Measurements from ENCODE around the gene KIAA1958.

KIAA1958 gene

DNA sequence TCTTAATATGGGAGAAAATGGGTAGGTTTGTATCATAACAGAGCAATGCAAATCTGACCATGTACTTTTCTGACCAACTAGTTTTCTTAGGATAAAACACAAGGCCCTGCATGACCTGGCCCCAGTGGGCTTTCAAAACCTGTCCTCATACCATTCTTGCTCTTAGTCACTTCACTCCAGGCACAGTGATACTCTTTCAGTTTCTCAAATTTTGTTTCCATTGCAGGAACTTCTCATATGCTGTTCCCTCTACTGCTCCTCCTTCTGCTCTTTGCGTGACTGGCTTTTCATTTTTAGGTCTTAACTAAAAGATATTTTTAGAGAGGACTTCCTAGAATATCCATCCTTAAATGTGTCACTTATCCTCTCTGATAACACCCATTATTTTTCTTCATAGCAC, 118.9 kb downstream of the KIAA1958 start:
- no peak for DNase-seq (ENCODE audit: low spot score)

DNA sequence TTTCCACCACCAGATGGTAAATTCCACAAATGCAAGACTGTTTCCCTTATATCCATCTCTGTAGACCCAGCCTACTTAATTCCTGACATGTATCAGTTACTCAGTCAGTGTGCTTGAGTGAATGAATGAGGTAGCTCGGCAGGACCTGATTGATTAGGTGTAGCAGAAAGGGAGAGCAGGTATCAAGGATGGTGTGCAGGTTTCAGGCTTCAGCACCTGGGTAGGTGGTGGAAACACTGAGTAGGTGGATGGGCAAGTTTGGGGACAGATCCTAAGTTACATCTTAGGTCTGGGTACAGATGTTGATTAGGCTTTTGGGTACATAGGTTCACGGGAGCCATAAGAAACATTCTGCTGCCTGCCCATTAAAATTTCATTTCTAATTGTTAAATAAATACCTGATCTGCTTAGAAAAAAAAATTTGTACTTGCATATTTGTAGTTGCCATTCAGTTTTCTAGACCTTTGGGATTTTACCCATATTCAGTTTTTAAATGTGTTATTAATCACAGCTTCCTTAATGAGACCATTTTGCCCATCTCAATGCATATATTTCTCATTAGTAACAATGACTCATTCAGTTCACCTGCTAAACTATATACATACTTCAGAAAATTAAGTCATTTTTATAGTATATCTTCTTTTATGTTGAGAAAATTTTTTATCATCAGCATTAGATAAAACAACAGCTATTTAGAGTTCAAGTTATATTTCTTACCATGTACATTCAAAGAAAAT, 119.5 kb downstream of the KIAA1958 start:
- no peak for DNase-seq (ENCODE audit: low spot score)

DNA sequence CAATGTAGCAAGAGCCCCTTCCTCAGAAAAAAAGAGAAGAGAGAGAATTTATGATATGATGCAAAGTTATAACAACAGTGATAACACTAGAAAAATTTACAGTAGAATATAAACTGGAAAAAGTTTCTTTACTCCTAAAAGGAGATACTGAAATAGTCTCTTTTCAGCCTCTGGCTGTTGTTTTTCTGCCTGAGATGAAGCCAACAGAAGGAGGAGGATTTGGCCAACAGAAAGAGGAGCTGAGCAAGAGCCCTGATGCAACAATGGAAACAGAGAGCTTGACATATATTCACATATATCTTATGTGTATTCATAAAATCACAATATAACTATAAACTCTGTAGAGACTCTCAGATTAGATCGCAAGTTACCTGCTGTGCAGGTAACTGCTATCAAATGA, 122.2 kb downstream of the KIAA1958 start:
- no peak for DNase-seq (ENCODE audit: low spot score)

DNA sequence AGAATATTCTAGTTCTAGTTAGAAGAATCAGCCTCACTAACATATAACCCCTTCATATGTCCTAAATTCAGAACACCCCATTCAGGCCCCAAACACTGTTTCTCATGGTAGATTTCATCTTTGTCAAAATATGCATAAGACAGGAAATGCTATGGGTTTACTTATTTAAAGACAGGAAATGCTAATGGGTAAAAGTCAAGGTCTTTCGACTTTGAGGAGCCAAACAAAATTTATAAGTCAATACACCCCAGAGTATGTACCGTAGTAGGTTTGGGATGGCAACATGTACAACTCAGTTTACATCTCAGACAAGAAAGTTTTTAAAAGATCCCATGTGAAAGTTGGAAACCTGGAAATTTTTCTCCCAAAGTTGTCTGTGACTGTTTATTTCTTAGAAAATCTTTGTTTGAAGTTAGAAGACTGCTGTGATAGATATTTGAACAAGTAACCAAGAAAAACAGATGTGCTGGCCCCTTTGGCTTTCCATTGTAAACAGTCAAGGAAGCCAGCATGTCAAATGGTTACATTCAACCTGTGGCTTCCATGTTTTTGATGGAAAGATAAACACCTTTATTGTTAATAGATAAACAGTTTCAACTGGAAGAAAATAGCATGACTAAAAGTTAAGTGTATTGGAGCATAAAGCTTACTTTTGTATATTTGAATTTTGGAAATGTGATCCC, 129.1 kb downstream of the KIAA1958 start:
- no peak for DNase-seq (ENCODE audit: low spot score)

DNA sequence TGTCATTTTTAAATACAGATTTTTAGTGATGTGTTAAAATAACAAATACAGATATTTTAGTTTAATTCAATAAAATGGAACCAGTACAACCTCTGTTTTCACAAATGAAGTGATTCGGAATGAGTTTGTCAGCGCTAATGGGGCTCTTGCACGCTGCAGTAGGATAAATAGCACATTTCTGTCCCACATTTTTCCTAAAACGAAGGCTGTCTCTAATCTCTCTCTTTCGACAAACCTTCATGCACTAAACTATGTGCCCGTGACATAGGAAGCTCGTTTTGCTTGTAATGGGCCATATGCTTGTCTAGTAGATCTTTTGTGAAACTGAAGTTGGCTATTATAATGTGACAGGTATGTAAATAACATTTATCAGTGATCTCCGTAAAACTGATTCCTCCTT, 130.7 kb downstream of the KIAA1958 start:
- DNase-seq (ENCODE audit: low spot score), result no peak

DNA sequence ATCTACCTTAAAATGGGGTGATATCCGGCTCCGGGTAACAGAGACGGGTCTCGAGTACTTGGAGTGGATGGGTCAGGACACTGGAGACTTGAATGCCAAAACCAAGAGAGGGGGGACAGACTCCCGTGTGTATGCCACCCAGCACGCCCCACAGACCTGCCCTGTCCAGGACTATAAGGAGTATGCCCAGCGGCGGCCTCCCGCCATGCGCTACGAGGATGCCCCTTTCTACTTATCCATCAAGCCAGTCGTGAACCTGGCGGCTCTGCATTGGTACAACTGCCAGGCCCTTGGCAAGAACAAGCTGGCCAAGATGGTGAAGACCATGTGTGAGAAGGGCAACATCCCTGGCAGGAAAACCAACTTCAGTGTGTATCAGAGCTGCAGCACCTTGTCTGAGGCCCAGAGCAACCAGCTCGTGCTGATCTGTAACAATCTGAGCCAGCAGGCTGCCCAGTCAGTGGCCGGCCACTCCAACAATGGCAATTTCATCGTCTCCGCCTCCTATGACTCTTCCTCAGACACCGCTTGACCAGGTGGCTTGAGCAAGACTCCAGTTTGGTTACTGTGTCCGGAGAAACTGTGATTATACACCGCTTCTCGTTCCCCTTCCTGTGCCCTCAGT, 131.9 kb downstream of the KIAA1958 start:
- no peak for DNase-seq (ENCODE audit: low spot score)

DNA sequence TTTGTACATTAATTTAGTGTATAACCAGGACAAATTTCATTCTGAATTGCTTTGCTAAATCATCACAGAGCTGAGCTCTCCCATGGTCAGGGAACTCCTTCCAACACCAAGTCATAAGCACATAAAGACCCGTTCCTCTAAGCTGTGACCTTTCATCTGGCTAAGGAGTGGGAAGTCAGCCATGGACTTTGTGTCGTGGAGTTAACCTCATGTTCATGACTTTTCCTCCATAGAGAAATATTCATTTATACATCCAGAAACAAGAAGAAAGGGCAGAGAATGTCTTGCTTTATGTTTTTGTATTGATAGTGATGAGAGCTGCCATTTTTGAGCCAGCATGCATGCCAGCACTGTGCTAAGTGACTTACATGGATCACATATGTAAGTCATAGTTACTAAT, 133.8 kb downstream of the KIAA1958 start:
- no peak for DNase-seq (ENCODE audit: low spot score)

DNA sequence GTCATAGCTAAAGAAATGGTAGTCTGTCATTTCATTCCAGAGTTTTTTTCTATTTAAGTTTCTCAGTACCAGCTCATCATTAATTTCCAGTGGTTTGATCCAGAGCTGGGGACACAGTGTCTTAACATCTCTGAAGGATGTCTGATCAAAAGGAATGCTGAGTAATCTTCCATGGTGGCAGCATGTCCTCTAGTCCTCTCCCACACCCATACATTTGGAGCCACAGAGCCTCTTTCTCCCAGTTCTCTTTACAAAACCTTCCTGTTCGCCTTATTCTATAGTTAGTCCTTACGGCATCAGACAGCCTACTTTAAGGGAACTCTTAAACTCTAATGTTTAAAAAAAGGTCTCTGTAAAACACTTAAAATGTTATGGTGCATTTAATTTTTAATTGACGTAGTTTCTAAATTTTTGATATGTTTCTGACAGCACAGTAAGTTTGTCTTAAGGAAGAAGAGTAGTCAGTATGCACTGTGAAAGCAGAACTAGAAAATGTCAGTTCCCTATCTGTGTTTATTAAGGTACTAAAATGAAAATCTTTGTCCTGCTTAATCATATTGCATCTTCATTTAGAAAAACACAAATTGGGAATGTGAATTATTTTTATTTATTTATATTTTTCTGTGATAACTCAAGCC, 134.5 kb downstream of the KIAA1958 start:
- no peak for DNase-seq (ENCODE audit: low spot score)

DNA sequence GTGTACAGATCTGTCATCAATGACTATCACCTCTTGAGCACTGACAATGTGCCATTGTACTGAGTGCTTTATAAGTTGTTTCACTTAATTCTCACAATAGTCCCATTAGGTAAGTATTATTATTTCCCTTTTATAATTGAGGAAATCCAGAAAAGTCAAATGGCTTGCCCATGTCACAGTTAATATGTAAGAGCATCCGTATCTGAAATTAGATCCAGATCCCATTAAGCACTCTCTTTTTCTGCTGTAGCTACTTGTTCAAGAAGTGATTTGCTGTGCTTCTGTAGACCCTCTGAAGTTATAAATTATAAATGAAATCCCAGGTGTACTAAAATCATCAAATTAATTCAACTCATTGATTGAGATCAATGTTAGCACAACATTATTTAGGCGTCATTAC, 136.6 kb downstream of the KIAA1958 start:
- DNase-seq (ENCODE audit: low spot score), result no peak

DNA sequence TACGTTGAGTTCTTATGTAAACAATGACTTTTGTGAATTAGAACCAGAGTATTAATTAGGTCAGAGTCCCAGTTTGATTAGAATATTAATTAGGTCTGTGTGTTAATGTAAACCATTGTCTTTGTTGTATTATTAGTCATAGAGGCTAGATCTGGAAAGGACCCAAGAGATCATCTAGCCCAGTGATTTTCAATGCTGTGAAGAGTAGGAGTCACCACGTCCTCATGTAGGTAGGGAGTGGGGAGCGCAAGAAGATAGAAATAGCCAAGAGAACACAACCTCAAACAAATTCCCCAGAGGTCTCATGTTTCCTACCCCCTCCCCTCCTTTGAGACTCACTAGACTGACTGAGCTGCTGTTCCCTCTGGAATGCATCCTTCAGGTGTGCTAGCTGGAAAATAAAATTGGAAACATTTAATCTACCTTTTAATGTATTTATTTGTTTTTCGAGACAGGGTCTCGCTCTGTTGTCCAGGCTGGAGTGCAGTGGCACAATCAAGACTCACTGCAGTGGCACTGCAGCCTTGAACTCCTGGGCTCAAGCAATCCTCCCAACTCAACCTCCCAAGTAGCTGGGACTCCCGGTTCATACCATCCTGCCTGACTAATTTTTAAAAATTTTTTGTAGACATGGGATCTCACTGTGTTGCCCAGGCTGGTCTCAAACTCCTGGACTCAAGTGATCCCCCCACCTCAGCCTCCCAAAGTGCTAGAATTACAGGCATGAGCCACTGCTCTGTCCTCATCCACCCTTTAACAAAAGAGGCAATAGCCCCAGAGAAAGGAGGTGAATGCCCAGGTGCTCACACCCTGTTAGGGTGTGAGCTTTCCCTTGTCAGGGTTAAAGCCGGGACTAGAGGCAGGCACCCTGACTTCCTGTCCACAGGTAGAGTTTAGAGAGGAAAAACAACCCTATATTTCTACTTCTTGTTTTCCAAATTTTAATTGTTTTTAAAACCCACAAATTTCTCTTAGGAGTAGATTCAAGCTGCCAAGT, 138.4 kb downstream of the KIAA1958 start:
- no peak for DNase-seq (ENCODE audit: low spot score)

DNA sequence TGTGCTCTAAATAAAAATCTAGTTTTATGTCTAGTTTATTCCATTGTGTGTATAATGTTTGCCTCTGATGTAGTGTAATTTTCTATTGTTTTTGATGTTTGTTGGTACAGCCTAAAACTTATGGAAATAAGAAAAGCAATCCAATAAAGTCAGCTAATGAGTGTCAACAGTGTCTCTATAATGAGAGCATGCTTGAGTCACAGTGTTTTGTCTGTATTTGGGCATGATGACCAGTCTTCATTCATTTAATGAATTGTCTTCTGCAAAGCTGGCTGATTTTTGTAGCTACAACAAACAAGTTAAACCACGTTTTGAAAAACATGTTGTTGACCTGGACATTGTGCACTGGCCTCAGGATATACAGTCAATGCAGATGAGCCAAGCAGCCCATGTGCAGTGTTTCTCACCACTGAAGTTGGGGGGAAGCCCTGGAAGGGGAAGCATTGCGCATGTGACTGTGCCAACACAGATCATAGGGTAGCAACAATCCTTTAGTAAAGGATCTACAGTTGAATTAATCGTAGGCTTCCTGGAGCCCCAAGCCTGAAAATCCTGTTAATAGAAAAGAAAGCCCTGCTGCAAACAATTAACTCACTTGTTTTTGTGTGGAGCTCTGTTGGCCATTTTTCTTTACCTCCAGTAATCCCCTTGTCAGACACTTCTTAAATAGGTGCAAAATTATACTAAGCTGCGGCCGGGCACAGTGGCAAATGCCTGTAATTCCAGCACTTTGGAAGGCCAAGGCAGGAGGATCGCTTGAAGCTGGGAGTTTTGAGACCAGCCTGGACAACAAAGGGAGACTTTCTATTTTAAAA, 143.3 kb downstream of the KIAA1958 start:
- no peak for DNase-seq (ENCODE audit: low spot score)

DNA sequence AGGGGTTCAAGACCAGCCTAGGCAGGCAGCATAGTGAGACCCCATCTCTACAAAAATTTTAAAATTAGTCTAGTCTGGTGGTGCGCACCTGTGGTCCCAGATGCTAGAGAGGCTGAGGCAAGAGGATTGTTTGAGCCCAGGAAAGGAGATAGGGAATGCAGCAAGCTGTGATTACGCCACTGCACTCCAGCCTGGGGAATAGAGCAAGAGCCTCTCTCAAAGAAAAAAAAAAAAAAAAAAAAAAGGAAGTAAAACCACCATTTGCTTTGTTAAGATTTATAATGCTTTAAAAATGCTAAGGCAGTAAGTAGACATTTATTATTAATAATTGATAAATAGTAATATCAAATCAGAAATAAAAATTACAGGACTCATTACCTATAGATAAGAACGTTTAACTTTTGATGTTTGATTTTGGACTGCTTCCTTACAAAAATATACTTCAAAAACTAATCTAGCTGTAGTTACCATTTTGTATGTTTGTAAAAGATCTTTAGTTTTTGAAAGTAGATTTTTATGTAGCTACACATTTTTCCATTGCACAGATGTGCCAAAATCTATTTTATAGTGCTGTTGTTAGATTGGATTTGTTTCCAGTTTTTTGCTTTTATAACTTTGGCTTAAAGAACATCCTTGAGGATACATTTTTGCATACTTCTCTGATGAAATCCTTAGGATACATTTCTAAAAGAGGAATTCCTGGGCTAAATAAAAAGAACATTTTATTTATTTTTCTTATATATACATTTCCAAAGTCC, 144.9 kb downstream of the KIAA1958 start:
- no peak for DNase-seq (ENCODE audit: low spot score)

DNA sequence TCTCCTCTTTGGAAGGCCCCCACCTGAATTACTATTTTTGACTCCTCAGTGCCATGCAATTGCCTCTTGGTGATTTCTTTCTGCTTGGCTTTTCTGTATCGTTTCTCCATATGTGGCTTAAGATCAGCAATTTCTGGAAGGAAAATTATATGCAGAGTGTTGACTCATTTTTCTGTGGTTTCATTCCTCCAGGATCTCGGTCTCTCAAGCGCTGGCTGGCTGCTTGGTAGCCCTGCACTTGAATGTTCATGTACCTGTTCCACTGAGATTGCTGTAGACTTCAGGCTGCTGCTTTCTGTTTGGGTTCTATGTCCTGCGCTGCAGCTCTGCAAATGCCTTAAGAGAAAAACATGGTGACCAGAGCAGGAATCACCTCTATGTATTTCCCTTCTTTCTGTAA, 153.7 kb downstream of the KIAA1958 start:
- no peak for DNase-seq (ENCODE audit: low spot score)

DNA sequence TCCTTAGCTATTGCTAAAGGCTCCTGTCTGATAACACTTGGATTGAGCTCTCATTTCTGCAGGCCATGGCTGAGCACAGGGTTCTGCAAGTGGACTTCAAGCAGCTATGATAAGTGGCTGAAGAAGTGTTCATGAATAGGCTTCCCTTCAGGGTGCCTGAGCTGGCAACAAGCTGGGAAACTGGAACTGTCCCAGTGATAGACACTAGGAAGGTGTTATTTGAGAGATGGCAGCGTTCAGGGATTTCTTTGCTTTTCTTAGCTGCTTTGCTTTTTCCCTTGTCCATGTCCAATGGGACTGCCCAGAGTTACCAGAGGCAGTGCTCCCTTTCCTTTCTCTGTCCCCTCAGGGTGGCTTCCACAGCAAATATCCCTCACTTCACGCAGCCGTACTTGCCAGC, 155.5 kb downstream of the KIAA1958 start:
- no peak for DNase-seq (ENCODE audit: low spot score)

DNA sequence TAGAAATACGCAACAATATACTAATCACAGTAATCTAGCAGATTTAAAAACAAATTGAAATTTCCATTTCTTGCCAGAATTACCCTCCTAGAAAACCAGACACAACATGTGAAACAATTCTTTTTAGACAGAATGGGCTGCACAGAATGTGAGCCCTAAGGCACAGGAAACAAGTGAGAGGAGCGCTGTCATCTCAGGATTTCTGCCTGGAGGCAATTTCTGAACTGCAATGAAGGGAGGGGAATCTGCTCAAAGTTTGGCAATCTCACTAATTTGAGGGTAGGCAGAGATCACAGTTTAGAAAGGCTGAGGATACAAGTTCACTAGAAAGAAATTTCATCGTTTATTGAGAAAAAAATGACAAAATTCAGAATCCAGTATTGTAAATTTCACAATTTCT, 161.0 kb downstream of the KIAA1958 start:
- no peak for DNase-seq (ENCODE audit: low spot score)

DNA sequence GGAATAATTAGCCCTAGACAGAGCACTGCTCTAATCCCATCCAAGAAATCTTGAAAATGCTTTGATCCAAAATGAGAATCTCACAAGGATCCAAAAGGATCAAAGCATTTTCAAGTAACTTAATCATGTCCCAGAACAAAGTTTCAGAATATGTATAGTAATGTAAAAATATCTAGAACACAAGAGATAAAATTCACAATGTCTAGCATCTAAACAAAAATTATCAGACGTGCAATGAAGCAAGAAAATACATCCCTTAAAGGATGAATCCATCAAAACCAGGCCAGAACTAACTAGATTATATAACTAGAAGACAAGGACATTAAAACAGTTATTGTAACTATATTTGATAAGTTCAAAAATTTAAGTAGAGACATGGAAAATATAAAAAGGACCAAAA, 162.0 kb downstream of the KIAA1958 start:
- no peak for DNase-seq (ENCODE audit: low spot score)

DNA sequence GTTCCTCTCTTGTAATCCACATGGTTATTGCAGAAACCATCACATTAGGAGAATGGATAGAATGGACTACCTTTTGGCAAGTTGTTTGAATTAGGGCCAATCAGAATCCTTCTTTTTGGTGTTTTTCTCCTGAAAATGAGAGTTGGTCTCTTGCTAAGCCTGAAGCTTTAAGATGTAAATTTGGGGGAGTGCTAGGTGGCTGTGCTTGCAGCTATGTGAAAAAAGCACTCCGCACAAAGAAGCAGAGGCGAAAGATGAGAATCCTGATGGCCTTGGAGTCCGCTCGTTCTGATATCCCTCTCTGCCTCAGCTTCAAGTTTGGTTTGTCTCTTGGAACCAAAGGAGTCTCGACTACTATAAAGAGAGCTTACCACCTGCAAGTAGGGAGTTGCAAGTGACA, 167.7 kb downstream of the KIAA1958 start:
- DNase-seq (ENCODE audit: low spot score), result no peak

DNA sequence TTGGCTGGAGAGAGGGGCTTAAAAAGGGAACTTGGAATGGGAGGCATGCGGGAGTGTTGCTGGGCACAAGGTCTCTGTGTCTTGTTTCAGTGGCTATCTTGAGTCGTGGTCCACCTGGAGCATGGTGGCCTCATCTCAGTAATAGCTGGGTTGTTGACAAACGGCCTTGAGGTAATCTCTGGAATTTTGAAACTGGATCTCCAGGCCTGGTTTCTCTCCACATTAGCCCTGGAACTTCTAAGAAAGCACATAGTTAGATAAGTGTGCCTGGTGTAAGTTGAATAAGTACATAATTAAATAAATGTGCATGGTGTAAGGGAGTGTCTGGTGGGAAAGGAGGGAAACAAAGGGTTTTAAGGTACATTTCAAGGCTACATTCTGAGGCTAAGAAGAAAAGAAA, 169.0 kb downstream of the KIAA1958 start:
- DNase-seq (ENCODE audit: low spot score), result no peak

DNA sequence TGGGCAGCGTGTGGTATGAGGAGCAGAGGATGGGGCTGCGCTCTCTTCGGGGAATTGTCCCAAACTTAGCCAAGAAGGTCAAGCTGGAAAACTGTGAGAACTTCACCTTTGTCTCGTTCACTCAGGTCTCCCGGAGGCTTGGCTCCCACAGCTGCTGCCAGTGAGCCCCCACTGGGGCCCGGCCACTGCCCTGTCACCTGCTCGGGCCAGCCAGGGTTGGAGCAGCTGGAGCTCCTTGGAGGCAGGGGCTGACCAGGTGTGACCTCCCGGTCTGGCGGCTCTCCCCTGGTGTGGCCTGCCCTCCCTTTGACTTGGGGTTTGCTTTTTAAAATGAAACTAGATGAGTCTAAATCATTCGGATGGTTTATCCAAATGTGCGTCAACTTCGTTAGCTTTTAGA, 173.3 kb downstream of the KIAA1958 start:
- no peak for DNase-seq (ENCODE audit: low spot score)

DNA sequence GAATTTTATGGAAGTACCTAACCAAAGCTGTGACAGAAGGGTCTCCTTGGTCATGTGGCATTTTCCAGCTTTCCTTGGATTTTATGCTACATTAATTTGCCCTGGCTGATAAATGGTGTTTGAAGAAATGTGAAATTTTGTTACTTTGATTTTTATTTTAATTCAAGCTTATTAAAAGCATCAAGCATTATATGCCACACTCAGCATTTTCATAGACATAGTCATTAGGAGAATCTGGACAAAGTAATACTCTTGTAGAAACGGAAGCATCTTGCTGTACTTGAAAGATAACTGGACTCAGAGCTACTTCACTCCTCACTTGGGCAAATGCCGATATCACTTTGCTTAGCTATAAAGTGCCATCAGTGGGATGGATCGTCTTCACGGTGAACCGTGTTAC, 177.1 kb downstream of the KIAA1958 start:
- no peak for DNase-seq (ENCODE audit: low spot score)
